Measurements from ENCODE around the gene SSTR4.

The SSTR4 gene

GRCh38 chr20:23082846-23083552 is 47.9 kb downstream of the SSTR4 start:
- TF ChIP-seq CTCF (IDR thresholded peaks at IDR 0.05) (no peak), ZFX (IDR thresholded peaks at IDR 0.05; ENCODE audit: borderline replicate concordance) (no peak)
- no peak overlapping the region for H3K27ac ChIP-seq

GRCh38 chr20:23083553-23084220 is 48.6 kb downstream of the SSTR4 start:
- TF ChIP-seq CTCF (IDR thresholded peaks at IDR 0.05) (no peak), ZFX (IDR thresholded peaks at IDR 0.05; ENCODE audit: borderline replicate concordance) (no peak)

GRCh38 chr20:23084282-23084844 is 49.3 kb downstream of the SSTR4 start:
- TF ChIP-seq CTCF (IDR thresholded peaks at IDR 0.05) (no peak), ZFX (IDR thresholded peaks at IDR 0.05; ENCODE audit: borderline replicate concordance) (no peak)
- H3K27ac ChIP-seq: no peak overlapping the region

More at GRCh38 chr20:23083553-23084220, 48.6 kb downstream of the SSTR4 start:
- H3K27ac ChIP-seq: no peak overlapping the region

DNA sequence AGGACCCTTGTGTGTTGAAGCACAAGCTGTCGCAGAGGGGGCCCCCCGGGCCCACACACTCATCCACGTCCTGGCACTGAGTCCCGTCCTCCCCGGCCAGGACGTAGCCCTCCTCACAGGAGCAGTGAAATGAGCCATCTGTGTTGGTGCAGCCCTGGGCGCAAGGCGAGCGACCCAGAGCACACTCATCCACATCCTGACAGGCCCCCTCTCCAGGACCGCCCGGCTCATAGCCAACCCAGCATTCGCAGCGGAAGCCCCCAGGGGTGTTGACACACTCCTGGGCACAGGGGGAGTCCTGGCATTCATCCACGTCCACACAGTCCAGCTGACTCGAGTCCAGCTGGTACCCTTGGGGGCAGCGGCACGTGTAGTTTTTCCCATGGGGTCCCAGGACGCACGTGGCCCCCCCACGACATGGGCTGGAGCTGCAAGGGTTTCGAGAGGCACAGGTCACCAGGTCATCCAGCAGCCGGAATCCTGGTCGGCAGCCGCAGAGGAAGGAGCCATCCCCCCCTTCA is 49.8 kb downstream of the SSTR4 start:
- no peak for TF ChIP-seq CTCF (IDR thresholded peaks at IDR 0.05)
- TF ChIP-seq ZFX (IDR thresholded peaks at IDR 0.05; ENCODE audit: borderline replicate concordance): no peak
- no peak overlapping the region for H3K27ac ChIP-seq

- TF ChIP-seq ZFX (IDR thresholded peaks at IDR 0.05; ENCODE audit: borderline replicate concordance) (no peak), CTCF (IDR thresholded peaks at IDR 0.05) (no peak)
- no peak overlapping the region for H3K27ac ChIP-seq
Observed at GRCh38 chr20:23085436-23086055, 50.4 kb downstream of the SSTR4 start.

DNA sequence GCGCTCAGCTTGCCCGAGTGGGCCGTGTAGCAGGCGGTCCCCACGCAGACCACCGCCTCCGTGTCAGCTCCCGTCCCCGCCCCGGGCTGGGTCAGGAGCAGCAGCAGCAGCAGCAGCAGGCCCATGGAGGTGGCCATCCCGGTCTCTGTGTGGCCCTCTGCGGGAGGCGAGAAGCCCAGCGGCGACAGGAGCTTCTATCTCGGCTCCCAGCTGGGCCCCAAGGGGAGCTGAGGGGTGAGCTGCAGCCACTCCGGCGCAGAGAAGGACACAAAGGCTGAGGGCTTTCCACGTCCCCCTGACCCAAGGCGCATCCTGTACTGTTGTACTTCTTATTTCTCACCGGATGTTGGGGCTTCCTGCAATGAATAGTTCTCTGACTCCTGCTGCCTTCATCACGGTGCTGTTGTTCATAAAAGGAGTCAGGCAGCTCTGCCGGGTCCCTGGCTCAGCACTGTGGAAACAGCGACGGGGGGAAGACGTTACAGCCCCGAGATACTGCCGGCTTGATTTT is 51.0 kb downstream of the SSTR4 start, which contains the start of gene CD93:
Gene CD93, minus strand, starts transcription at position 269 of the 511 bp plus-strand sequence. Its CDS starts 132 bp downstream, at position 137.
- TF ChIP-seq ZFX (IDR thresholded peaks at IDR 0.05; ENCODE audit: borderline replicate concordance) (no peak), CTCF (IDR thresholded peaks at IDR 0.05) (no peak)

More for the DNA sequence above, 51.0 kb downstream of the SSTR4 start, which contains the start of gene CD93:
- H3K27ac ChIP-seq: no peak within 1 kb of the TSS
